ENCODE results near the gene RSAD2.
"Not testable (repeated sequence)": the region's sequence is repeated elsewhere in the genome, so short reads cannot be mapped to it uniquely, and the experiment has no call there.

Gene RSAD2

DNA sequence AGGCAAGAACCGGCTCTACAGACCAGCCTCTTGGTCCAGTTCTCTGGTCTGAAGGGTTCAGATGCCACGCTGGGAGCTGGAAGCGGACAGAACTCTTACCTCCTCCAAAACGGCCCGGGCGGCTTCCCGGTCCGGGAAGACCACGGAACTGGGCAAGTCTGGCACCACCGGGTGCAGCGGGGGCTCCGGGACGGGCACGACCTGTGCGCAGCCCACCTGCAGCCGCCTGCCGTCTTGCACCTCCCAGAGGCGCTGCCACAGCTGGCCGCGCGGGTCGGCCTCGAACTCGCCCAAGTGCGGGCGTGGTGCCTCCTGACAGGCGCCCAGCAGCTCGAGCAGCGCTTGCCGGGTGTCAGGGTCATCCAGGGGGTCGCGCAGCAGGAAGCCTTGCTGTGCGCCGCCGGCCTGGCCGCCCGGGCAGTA lies 12.6 kb upstream of the RSAD2 start:
- DNase-seq: no peak

GRCh38 chr2:6865346-6866274 lies 12.0 kb upstream of the RSAD2 start, which contains the start of gene CMPK2:
Gene CMPK2 (minus strand): TSS chr2:6865907. CDS start chr2:6865696, 211 bp downstream.
- DNase-seq: peak; percentile 9

- no peak for DNase-seq
These were observed 11.3 kb upstream of the RSAD2 start for GRCh38 chr2:6866275-6866671.

- no peak for DNase-seq
These were observed 10.6 kb upstream of the RSAD2 start for GRCh38 chr2:6866982-6867381.

- no peak for DNase-seq
These were observed 5.2 kb upstream of the RSAD2 start for GRCh38 chr2:6872394-6872793.

GRCh38 chr2:6874032-6874431 lies 3.5 kb upstream of the RSAD2 start:
- DNase-seq: no peak

DNA sequence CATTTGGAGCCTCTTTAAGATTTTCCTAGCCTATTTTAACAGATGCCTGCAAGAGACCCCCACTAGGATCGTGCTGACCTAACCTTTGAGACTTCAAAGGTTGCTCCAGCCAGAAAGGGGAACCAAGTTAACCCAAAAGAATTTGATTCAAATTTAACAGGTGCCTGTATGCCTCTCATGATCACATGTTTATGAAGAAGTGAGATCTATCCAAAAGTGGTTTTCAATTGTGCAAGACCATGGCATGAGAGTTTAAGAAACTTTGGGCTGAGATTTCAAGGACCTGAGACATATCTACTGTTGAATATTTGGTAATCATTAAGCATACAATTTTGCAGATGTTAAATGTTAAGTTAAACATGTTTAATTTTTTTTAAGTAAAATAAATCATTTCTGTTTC lies 1.3 kb upstream of the RSAD2 start:
- DNase-seq: no peak

DNA sequence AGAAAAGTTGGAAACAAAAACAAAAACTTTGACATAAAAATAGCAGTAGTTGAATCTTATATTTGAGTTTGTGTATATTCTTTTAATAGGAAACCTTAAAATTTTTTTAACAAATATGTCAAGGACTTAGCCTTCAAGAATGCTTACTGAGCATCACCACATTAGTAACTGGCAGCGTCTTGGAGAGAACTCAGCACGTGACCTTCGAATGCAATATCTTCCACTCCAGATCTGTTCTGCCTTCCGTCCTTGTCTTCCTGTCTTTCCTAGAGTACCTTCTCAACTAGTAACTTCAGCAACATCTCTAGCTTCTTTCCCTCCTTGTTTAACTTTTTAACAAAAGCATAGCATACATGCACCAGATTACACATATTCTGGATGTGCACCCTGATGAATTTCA lies 972 bp downstream of the RSAD2 start:
- no peak for DNase-seq

- no peak for DNase-seq
These were observed 1.4 kb downstream of the RSAD2 start for GRCh38 chr2:6879011-6879410.

- DNase-seq: no peak
These were observed 2.7 kb downstream of the RSAD2 start for GRCh38 chr2:6880200-6880733.

GRCh38 chr2:6881046-6881445 lies 3.5 kb downstream of the RSAD2 start:
- DNase-seq: no peak

DNA sequence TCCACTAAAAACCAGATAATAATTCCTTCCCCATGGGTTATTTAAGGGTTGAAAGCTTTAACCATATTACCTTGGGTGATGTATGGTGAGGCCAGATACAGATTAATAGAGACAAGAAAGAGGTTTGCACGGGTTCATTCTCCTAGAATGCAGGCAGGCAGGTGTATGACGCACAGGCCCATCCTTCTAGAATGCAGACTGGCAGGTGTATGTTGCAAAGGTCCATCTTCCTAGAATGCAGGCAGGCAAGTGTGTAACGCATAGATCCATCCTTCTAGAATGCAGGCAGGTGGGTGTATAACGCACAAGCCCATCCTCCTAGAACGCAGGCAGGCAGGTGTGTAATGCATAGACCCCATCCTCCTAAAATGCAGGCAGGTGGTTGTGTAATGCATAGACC lies 3.9 kb downstream of the RSAD2 start:
- DNase-seq: no peak

DNA sequence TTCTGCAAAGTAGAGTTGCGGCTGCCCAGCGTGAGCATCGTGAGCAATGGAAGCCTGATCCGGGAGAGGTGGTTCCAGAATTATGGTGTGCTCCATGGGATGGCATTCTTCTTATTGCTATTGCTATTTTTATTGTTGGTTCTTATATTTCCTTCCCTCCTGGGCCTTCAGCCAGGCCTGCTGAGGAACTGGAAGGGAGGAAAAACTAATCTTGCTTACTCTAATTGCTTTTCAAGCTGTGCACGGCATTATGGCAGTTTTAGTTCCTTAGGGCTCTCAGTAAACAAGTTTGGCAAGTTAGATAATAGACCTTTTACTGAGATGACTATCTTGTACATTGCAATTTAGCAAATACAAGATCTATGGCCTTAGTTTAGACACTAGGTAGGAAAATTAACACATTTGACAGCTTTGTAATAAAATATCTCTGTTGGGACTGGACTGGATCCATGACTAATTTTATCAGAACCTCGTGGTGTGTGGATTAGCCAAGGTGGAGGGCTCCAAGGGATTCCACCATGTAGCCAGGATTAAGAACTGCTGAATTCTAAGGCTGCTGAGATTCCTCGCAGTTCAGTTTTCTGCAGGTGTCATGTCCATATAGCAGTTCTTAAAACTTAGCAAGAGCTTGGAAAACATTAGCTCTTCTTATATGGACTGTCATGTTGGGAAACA lies 6.0 kb downstream of the RSAD2 start:
- no peak for DNase-seq

- no peak for DNase-seq
These were observed 8.0 kb downstream of the RSAD2 start for GRCh38 chr2:6885551-6885950.

DNA sequence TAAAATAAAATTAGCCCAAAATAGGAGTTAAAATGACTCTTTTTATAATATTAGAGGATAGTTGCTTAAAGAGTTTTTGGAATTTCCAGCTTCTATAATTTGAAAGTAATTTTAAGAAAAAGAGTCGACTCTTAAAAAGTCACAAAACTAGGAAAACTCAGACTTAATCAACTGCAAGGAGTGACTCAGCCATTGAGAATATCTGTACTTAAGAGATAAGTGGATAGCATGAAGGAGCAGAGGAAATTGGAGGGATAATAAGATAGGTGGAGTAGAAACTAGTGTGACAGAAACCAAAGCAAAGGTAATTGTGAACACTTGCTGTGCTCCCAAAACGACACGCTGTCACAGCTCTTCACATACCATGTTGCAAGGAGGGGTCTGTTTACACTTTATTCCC lies 8.4 kb downstream of the RSAD2 start:
- no peak for DNase-seq

- no peak for DNase-seq
These were observed 10.2 kb downstream of the RSAD2 start for GRCh38 chr2:6887751-6888192.

DNA sequence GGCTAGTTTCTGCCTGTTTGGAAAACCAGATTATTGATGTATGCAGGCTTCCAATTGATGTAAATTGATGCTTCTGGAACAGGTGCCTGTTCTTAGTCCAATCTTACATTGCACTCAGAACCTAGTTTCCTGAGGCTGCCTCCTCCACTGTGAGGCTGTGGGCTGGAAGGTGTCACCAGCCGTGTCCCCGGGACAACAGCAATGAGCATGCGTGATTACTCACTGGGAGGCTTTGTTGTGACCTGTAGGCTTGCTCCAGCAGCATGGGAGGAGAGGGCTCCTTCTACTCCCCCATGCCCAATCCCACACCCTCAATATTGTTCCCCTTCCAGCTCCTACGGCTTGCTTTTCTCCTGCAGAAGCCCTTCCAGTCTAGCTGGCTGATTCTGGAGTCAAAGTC lies 11.1 kb downstream of the RSAD2 start:
- DNase-seq: no peak

GRCh38 chr2:6893876-6894482 lies 16.4 kb downstream of the RSAD2 start:
- no peak for DNase-seq

- DNase-seq: peak; percentile 50
These were observed 19.6 kb downstream of the RSAD2 start for GRCh38 chr2:6896930-6897759.

GRCh38 chr2:6902581-6902980 lies 25.0 kb downstream of the RSAD2 start:
- DNase-seq: not testable (repeated sequence)

DNA sequence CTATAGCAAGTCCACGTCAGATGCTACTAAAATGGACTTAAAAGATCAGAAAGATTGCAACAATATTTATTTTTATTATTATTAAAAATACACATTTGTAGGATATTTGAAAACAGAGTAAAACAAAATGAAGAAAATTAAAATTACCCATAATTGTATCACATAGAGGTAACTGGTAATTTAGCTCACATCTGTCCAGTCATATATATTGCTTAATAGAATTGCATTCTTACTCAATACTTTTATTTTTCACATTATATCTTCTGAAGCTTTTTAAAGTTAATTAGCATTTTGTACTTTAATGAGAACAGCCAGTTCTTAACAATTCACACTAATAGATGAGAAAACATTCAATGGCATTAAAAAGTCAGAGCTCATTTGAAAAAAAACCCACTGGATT lies 28.1 kb downstream of the RSAD2 start:
- DNase-seq: no peak

- DNase-seq: no peak
These were observed 28.7 kb downstream of the RSAD2 start for GRCh38 chr2:6906165-6906741.
